HCT116 (cell line): ENCODE measurements around the gene NGFR. TPM values are rescaled to one million over a fixed set of nuclear protein-coding genes. Genes with fewer than 3 reads are reported as not detected.

Experiments
- ATAC-seq: fragments of 200-7000 bp; cut with Tn5 transposase; 2 replicates; pipeline ENCODE4 v1.9.1; 2020; ENCODE audit warnings: mild to moderate bottlenecking, moderate library complexity
- BruUV-seq: library from RNA; stranded (reverse); fragments of 400-500 nt; replicated peaks from 2 replicates; lab custom pipeline; 2021; lab: Mats Ljungman, UMichigan
- CTCF ChIA-PET: fragments of 300-600 bp; sonication (Branson Sonifier 250); formaldehyde crosslinking; loops from one replicate; lab custom pipeline; 2021; ENCODE audit warnings: antibody characterized with exemption; lab: Charles Lee
- POLR2A ChIA-PET: fragments of 300-600, 350-600 bp; sonication (Branson Sonifier 250); formaldehyde crosslinking; loops from one replicate; lab custom pipeline; 2021; ENCODE audit warnings: antibody characterized with exemption; lab: Charles Lee
- RAD21 ChIA-PET, 2 experiments: fragments of 300-600 bp; sonication (Branson Sonifier 250); formaldehyde crosslinking; loops; one replicate each; lab custom pipeline; 2023; ENCODE audit warnings: low total read pairs in 2 of 2; ENCODE audit not compliant: uncharacterized antibody in 2 of 2, unreplicated experiment in 2 of 2, low non-redundant PET in 1 of 2; lab: Charles Lee
- DNase-seq: peaks from one replicate; pipeline ENCODE4 v3.0.0-alpha.2; 2010; ENCODE audit warnings: low read depth, low spot score
- H2AFZ ChIP-seq: fragments of 200-600 bp; shearing (Covaris generic), sonication (generic); 2 replicates; pipeline ENCODE4 v1.6.1; 2017; ENCODE audit warnings: low read depth, mixed run types, mixed read lengths, antibody characterized with exemption, low read length; ENCODE audit not compliant: poor library complexity, severe bottlenecking
- H3K27ac ChIP-seq: 2 replicates; pipeline ENCODE4 v1.5.1; 2012; ENCODE audit warnings: low read depth, low read length
- H3K27me3 ChIP-seq: fragments of 200-600 bp; sonication (generic); 2 replicates; pipeline ENCODE4 v1.6.1; 2016; ENCODE audit warnings: mixed run types, low read length, mixed read lengths; ENCODE audit not compliant: insufficient read depth
- H3K36me3 ChIP-seq, 2 experiments: fragments of 200-500 bp in 1 of 2; fragments of 200-600 bp in 1 of 2; sonication (Bioruptor generic) in 1 of 2; sonication (generic) in 1 of 2; 2 replicates each; pipeline versions ENCODE4 v1.5.1 to v1.6.1; 2014 to 2016; ENCODE audit warnings: low read length in 2 of 2, inconsistent platforms in 1 of 2, mixed read lengths in 1 of 2, mixed run types in 1 of 2; ENCODE audit not compliant: insufficient read depth in 2 of 2, control insufficient read depth in 1 of 2
- H3K4me1 ChIP-seq, 2 experiments: fragments of 200-600 bp in 1 of 2; sonication (generic) in 1 of 2; 2 replicates each; pipeline versions ENCODE4 v1.5.1 to v1.6.1; 2012 to 2017; ENCODE audit warnings: low read length in 2 of 2, inconsistent platforms in 1 of 2, mild to moderate bottlenecking in 1 of 2, mixed read lengths in 1 of 2, mixed run types in 1 of 2, moderate library complexity in 1 of 2; ENCODE audit not compliant: insufficient read depth in 2 of 2, control insufficient read depth in 1 of 2
- H3K4me2 ChIP-seq: fragments of 200-600 bp; sonication (generic); 2 replicates; pipeline ENCODE4 v1.6.1; 2017; ENCODE audit warnings: mixed run types, low read length, mixed read lengths
- H3K4me3 ChIP-seq, 2 experiments: fragments of 200-600 bp in 1 of 2; sonication (generic) in 1 of 2; replicated peaks in 1 of 2; 2 replicates each; pipeline ENCODE4 v1.5.1; 2011 to 2016; ENCODE audit warnings: low read length in 2 of 2, control low read depth in 1 of 2, low read depth in 1 of 2, mild to moderate bottlenecking in 1 of 2, mixed read lengths in 1 of 2, mixed run types in 1 of 2
- H3K79me2 ChIP-seq: fragments of 200-600 bp; sonication (generic); 2 replicates; pipeline ENCODE4 v1.6.1; 2017; ENCODE audit warnings: mild to moderate bottlenecking, mixed run types, low read length, moderate library complexity, mixed read lengths; ENCODE audit not compliant: insufficient read depth
- H3K9ac ChIP-seq: fragments of 200-600 bp; sonication (generic); 2 replicates; pipeline ENCODE4 v1.6.1; 2016; ENCODE audit warnings: low read length, mixed read lengths
- H3K9me2 ChIP-seq: fragments of 200-600 bp; sonication (generic), shearing (Covaris generic); 2 replicates; pipeline ENCODE4 v1.6.1; 2017; ENCODE audit warnings: mixed run types, mild to moderate bottlenecking, moderate library complexity; ENCODE audit not compliant: insufficient read depth
- H3K9me3 ChIP-seq, 2 experiments: fragments of 200-500 bp in 1 of 2; fragments of 200-600 bp in 1 of 2; sonication (Bioruptor generic) in 1 of 2; sonication (generic) in 1 of 2; 2 replicates each; pipeline ENCODE4 v1.6.1; 2014 to 2017; ENCODE audit warnings: low read length in 2 of 2, mixed read lengths in 2 of 2, inconsistent platforms in 1 of 2, low read depth in 1 of 2, mild to moderate bottlenecking in 1 of 2, mixed run types in 1 of 2, moderate library complexity in 1 of 2; ENCODE audit not compliant: control insufficient read depth in 1 of 2, insufficient read depth in 1 of 2
- H4K20me1 ChIP-seq: fragments of 200-600 bp; sonication (generic), shearing (Covaris generic); 2 replicates; pipeline ENCODE4 v1.6.1; 2017; ENCODE audit warnings: mixed run types, mild to moderate bottlenecking, moderate library complexity; ENCODE audit not compliant: insufficient read depth
- ATF3 ChIP-seq: IDR thresholded peaks from 2 replicates; pipeline ENCODE4 v1.6.1; 2012
- CEBPB ChIP-seq: IDR thresholded peaks from 2 replicates; pipeline ENCODE4 v1.6.1; 2012; ENCODE audit warnings: low read depth
- JUND ChIP-seq: IDR thresholded peaks from 2 replicates; pipeline ENCODE4 v1.6.1; 2012
- REST ChIP-seq: IDR thresholded peaks from 2 replicates; pipeline ENCODE4 v1.6.1; 2012; ENCODE audit warnings: low read depth
- YY1 ChIP-seq: IDR thresholded peaks from 2 replicates; pipeline ENCODE4 v1.6.1; 2011; ENCODE audit warnings: low read length, low read depth, moderate library complexity, mild to moderate bottlenecking; ENCODE audit not compliant: insufficient replicate concordance; ENCODE audit errors: extremely low read depth
- ZNF274 ChIP-seq: fragments of 200-500 bp; sonication (Bioruptor generic); IDR thresholded peaks from 2 replicates; pipeline ENCODE4 v1.6.1; 2014; ENCODE audit warnings: mild to moderate bottlenecking, low read depth, low read length, inconsistent platforms
- intact Hi-C: fragments of 100-400 bp; cut with micrococcal nuclease; formaldehyde crosslinking; loops from 2 replicates; pipeline ENCODE4 v1.10.0; 2022
- total RNA-seq: library from RNA; stranded (reverse); gene quantifications from one replicate; pipeline ENCODE4 v1.2.1, GENCODE V29; 2021; ENCODE audit not compliant: unreplicated experiment

The NGFR gene
- total RNA-seq, 1 experiment from 2014 or later, result 6.1 TPM

- no peaks in the 10 kb centered on the region for H3K9me3 ChIP-seq
- H3K9ac ChIP-seq, result no peak overlapping the region
- no peak overlapping the region for H3K4me2 ChIP-seq
- peaks cover 22% of the 10 kb centered on the region; the same call in 1 of the 2 replicates for H3K27me3 ChIP-seq
- TF ChIP-seq REST, result no peak
- no peaks in the 10 kb centered on the region for H3K79me2 ChIP-seq
- no peaks in the 10 kb centered on the region for H4K20me1 ChIP-seq
- H2AFZ ChIP-seq, result no peak overlapping the region
- ChIA-PET RAD21 (no interaction called here), CTCF (no interaction called here), POLR2A (no interaction called here)
- DNase-seq (no peak), ATAC-seq (no peak)
- no peak overlapping the region for H3K27ac ChIP-seq
- no TSS peak for BruUV-seq
- intact Hi-C loops, result no loop called here
- no peak overlapping the region for H3K4me3 ChIP-seq
- H3K36me3 ChIP-seq, result no peaks in the 10 kb centered on the region
- H3K4me1 ChIP-seq, result no peaks in the 10 kb centered on the region
- no peaks in the 10 kb centered on the region for H3K9me2 ChIP-seq
Measured at GRCh38 chr17:49488612-49489011, 6.5 kb upstream of the NGFR start.

- CTCF ChIA-PET, result no interaction called here
- no peaks in the 10 kb centered on the region for H3K4me1 ChIP-seq
Measured at GRCh38 chr17:49489348-49489747, 5.7 kb upstream of the NGFR start.

More at GRCh38 chr17:49489348-49489747, 5.7 kb upstream of the NGFR start:
- no peaks in the 10 kb centered on the region for H3K9me2 ChIP-seq
- ChIA-PET RAD21 (no interaction called here), POLR2A (no interaction called here)
- no peaks in the 10 kb centered on the region for H3K36me3 ChIP-seq
- no peak overlapping the region for H3K9ac ChIP-seq
- BruUV-seq, result no TSS peak
- DNase-seq (no peak), ATAC-seq (no peak)
- H3K9me3 ChIP-seq, result no peaks in the 10 kb centered on the region
- no peak overlapping the region for H3K4me2 ChIP-seq
- no peak overlapping the region for H3K27ac ChIP-seq
- no peak overlapping the region for H3K4me3 ChIP-seq
- TF ChIP-seq ZNF274 (no peak), JUND (no peak), YY1 (no peak), CEBPB (no peak), ATF3 (no peak)
- no peaks in the 10 kb centered on the region for H3K79me2 ChIP-seq
- no peak overlapping the region for H2AFZ ChIP-seq
- intact Hi-C loops, result no loop called here
- H3K27me3 ChIP-seq, result peaks cover 16% of the 10 kb centered on the region; the same call in 1 of the 2 replicates
- no peaks in the 10 kb centered on the region for H4K20me1 ChIP-seq
